ENCODE measurements around the gene UNKL. TPM values are rescaled to one million over a fixed set of nuclear protein-coding genes. Genes with fewer than 3 reads are reported as not detected.

Gene UNKL
- total RNA-seq, 1 experiment from 2014 or later: 32.0 TPM

- no CpG with 5 or more reads among the region's 21 CpGs for WGBS (ENCODE audit: extremely low coverage, insufficient read length, low lambda C conversion rate)
- H2AK5ac ChIP-seq (ENCODE audit: insufficient read length, low read length): no peak overlapping the region
- H3K14ac ChIP-seq (ENCODE audit: insufficient read depth, low read length): no peak overlapping the region
- Mint-ChIP-seq H3K36me3 (ENCODE audit: insufficient read depth in 1 of 3, low read depth in 3 of 3) (peaks cover 2 to 30% (median 29%) of the 10 kb centered on the region in 3 experiments; a peak in 5 of 7 replicates), H3K9me3 (no peaks in the 10 kb centered on the region), H3K4me3 (no peak overlapping the region), H3K27me3 (ENCODE audit: low read depth) (no peaks in the 10 kb centered on the region), H3K4me1 (no peaks in the 10 kb centered on the region), H3K27ac (peak overlapping the region in 1 of 3 experiments; percentile 79; a peak in 1 of 7 replicates)
- no peak overlapping the region for H2BK5ac ChIP-seq (ENCODE audit: insufficient read length, low read length)
- no peak overlapping the region for H3K18ac ChIP-seq (ENCODE audit: insufficient read length, low read depth, low read length)
- no peak overlapping the region for H3K4ac ChIP-seq (ENCODE audit: low read depth, low read length)
- H3T11ph ChIP-seq (ENCODE audit: low read length): no peak overlapping the region
- DNase-seq: no peak
- H3K79me1 ChIP-seq (ENCODE audit: insufficient read depth, low read depth, low read length, poor library complexity, severe bottlenecking): no peaks in the 10 kb centered on the region
- H3K4me2 ChIP-seq (ENCODE audit: insufficient read depth, insufficient read length, low read length): no peak overlapping the region
- no peaks in the 10 kb centered on the region for H3K27me3 ChIP-seq (ENCODE audit: insufficient read depth, low read length)
- H4K5ac ChIP-seq (ENCODE audit: insufficient read length, low read depth, low read length): no peak overlapping the region
- H3K4me1 ChIP-seq (ENCODE audit: insufficient read depth, low read length): no peaks in the 10 kb centered on the region
- no peaks in the 10 kb centered on the region for H4K20me1 ChIP-seq (ENCODE audit: control insufficient read depth, insufficient read depth, insufficient read length)
- H2BK20ac ChIP-seq (ENCODE audit: low read depth, low read length, poor library complexity, severe bottlenecking): no peak overlapping the region
- no peak overlapping the region for H3K27ac ChIP-seq (ENCODE audit: insufficient read length, low read depth, low read length)
- no peak overlapping the region for H2BK15ac ChIP-seq (ENCODE audit: low read depth, low read length)
- H2BK12ac ChIP-seq (ENCODE audit: insufficient read length, low read depth, low read length): no peak overlapping the region
- no peak overlapping the region for H3K23ac ChIP-seq (ENCODE audit: insufficient read length, low read depth, low read length)
- H4K8ac ChIP-seq (replicated peaks; ENCODE audit: insufficient read length, low read depth, low read length): no peak overlapping the region
- H3K79me2 ChIP-seq (ENCODE audit: insufficient read depth, low read length): no peaks in the 10 kb centered on the region
- H3K56ac ChIP-seq (ENCODE audit: insufficient read length, low read depth, low read length): no peak overlapping the region
- no peak overlapping the region for H2BK120ac ChIP-seq (ENCODE audit: low read depth, low read length, poor library complexity, severe bottlenecking)
- no peak overlapping the region for H2AFZ ChIP-seq (ENCODE audit: low read length)
- H3K9me3 ChIP-seq (ENCODE audit: control insufficient read depth, low read depth, low read length): no peaks in the 10 kb centered on the region
- no peak overlapping the region for H4K91ac ChIP-seq (ENCODE audit: insufficient read length, low read depth, low read length)
- H3K23me2 ChIP-seq (ENCODE audit: insufficient read length, low read depth, low read length, poor library complexity, severe bottlenecking): no peaks in the 10 kb centered on the region
- no peak overlapping the region for H3K9ac ChIP-seq (ENCODE audit: extremely low read depth, insufficient read length, low read length)
- TF ChIP-seq CTCF (conservative IDR thresholded peaks at IDR 0.05): no peak
Observed at GRCh38 chr16:1393613-1394176, 20.8 kb downstream of the UNKL start.
